ENCODE measurements around the gene DIP2B.

The DIP2B gene

DNA sequence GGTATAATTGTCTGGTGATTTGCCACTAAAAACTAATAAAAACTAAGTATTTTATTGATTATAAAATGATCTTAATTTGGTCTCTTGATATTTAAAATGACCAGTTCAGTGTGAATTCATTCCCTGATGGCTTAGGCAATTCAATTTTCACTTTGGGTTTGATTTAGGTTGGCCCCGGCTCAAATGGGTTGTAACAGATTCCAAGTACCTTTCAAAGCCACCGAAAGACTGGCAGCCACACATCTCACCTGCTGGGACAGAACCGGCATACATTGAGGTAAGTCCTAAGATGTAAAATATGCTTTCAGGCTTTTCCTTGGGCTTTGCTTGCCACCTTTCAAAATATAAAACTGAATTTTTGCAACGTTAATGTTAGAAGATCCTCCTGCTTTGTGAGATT is 181.6 kb downstream of the DIP2B start:
- DNase-seq, result no peak

DNA sequence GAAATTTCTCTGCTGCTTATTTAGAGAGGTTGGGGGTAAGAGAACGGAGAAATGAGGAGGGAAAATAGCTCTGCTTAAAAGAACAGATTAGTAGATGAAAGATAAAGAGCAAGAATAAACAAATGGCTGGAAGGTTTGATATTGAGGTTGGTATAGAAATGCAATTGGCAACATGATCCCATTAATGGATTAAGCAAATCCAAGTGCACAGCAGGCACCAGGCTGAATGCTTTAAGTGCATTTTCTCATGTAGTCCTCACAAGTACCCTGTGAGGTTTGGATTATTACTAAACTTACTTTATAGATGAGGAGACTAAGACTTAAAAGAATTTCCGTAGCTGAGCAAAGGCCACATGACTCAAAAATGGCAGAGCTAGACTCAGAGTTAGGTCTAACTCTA is 182.2 kb downstream of the DIP2B start:
- no peak for DNase-seq

DNA sequence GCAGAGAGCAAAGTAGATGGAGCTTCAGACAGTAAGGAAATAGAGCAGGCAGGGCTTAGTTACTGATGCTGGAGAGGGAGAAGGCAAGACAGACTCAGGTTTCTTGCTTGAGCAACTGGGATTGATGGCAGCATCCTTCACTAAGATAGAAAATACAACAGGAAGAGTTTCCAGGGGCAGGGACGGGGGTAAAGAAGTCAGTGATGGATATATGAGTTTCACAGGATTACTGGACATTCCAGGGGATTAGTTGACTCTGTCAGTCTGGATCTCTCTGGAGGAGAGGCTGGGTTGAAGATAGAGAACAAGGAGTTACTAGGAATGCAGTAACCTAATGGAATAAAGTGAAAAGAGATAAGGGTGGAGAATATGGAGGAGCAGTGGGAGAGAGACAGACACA is 184.7 kb downstream of the DIP2B start:
- DNase-seq, result no peak

DNA sequence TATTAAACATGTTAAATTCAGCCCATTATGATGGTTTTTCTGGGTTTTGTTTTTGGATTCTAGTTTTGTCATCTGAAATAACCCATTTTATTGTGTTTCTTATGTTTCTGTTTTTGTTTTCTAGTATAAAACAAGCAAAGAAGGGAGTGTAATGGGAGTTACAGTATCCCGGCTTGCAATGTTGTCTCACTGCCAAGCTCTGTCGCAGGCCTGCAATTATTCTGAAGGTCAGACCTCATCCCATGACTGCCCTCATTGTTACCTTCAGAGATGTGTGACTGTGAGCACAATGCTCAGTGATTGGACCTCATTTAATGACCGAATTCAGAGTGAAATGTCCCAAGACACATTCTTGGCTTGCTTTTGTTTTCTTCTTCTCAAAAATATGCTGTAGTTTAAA is 186.1 kb downstream of the DIP2B start:
- no peak for DNase-seq

DNA sequence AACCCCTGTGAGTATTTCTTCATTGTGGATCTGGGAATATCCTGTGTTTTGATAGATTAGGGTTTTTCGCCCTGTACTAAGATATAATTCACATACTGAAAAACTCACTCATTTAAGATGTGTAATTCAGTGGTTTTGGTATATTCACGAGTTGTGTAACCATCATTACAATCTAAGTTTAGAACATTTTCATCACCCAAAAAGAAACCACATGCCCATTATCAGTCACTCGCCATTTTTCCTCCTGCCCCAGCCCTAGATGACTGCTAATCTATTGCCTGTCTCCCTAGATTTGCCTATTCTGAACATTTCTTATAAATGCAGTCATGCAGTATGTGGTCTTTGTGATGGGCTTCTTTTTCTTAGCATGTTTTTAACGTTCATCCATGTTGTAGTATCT is 191.2 kb downstream of the DIP2B start:
- no peak for DNase-seq

DNA sequence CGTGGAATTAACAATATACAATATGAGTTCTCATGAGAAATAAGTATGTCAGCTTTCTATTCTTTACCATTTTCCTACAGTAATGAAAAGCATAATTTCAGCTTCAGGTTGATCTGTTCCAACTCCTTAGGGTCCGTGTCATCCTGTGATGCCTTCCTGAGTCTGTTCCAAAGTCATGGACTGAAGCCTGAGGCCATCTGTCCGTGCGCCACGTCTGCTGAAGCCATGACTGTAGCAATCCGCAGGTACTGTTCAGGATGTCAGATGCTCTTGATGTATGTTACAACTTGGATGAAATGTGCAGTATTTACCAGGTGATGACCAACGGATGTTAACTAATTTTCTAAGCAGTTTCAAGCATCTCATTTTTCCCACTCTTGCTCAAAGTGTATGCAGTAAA is 192.1 kb downstream of the DIP2B start:
- no peak for DNase-seq

DNA sequence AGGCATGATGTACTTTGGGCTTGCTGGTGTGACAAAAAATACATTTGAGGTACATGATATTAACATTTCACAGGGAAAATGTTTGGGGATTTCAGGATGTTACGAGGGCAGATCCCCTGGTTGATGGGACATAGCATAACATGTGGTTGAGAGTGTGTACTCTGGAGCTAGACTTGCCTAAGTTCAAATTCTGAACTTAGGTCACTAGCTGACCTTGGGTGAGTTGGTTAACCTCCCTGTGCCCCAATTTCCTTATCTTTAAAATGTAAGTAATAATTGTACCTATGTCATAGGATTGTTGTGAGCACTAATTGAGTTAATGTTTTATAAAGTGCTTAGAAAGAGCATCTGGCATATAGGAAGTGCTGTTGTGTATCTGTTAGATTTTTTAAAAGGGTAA is 194.4 kb downstream of the DIP2B start:
- no peak for DNase-seq

DNA sequence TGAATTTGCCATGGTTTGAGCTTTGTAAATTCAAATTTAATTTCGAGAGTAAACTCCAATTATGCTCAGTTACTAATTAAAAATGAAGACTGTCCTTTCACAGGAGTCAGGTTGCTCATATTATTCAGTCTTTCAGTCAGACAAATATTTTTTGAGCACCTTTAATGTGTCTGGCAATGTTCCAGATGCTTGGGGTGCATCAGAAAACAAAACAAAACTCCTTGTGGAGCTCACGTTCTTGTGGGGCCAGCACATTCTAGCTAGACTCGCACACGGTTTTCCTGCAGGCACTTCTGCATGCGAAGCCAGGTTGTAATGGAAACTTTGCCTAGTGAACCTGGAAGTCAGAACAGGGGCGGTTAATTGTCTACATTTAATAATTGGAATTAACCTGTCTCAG is 195.2 kb downstream of the DIP2B start:
- DNase-seq, result no peak

DNA sequence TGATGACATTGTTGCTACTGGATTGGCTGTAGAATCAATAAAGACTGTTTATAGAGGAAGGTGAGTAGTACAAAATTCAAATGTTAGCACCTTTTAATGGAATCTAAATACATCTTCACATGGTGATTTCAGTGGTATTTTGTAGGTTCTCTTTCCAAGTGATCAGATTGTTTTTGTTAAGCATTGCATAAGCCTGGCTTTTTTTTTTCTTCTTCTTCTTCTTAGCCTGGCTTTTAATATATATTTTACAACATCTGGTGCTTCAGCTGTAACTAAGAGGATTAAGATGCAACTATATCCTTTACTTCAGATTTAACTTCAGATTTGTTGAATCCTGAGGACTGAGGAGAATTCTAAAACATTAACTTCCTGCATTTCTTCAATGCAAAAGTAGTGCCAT is 201.8 kb downstream of the DIP2B start:
- DNase-seq, result no peak

DNA sequence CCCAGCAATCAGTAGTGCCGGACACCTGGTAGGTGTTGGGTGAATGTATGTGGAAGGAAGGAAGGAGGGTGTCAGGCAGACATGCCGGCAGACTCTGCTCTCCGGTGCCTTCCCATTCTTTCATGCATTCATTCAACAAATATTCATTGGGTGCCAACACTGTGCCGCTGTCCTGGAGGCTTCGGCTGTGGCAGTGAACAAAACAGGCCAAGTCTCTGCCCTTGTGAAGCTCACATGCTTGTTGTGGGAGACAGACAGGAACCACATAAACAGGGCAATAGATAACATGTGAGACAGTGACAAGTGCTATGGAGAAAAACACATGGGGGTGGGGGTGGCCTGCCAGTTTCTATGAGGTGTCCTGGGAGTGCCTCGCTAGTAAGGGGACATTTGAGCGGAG is 202.6 kb downstream of the DIP2B start:
- DNase-seq, result no peak

DNA sequence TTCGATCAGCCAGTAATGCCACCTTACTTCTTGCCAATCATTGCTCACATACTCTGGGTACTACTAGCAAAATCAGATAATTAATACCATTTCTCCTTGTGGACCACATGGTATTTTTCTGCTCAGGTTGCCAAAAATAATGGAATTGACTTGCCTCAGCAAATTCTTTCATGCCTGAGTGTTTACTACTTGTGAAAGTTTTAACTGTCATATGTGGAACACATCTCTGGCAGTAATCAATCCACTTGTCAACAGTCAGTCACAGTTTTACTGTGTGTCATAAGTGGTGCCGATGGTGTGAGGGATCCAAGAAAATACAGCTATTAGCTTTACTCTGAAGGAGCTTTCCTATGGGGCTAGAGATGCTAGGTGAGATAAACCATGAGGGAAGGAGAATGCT is 203.8 kb downstream of the DIP2B start:
- no peak for DNase-seq

DNA sequence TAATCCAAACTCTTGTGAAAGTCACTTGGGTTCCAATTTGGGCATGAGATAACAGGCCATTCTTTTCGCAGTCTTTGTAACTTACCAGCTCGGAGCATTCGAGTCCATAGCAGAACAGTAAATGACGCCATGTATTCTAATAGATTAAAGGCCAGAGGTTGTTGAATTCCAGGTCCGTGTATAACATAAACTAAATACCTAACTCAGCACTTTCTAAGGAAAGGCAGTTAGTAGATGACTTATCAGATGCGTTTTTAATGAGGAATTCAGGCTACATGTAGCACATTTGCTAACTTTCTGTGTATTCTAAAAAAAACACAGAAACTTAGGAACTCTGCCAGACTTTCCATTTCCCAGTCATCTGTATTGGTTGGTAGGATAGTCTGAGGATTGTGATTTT is 206.3 kb downstream of the DIP2B start:
- DNase-seq, result no peak

DNA sequence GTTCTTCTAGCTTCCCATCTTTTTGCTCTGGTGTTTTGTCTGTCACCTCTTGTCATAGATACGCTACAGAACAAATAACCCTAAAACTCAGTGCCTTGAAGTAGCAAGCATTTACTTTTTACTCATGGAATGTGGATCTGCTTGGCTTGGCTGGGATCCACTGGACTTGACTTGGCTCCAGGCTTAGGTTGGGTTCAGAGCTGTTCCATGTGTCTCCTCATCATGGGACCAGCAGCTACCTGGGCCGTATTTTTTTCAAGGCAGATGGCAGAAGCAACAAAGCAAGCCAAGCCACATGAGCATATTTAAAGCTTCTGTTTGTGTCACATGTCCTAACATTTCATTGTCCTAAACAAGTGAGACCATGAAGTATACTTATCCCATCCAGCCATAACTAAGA is 210.4 kb downstream of the DIP2B start:
- no peak for DNase-seq

DNA sequence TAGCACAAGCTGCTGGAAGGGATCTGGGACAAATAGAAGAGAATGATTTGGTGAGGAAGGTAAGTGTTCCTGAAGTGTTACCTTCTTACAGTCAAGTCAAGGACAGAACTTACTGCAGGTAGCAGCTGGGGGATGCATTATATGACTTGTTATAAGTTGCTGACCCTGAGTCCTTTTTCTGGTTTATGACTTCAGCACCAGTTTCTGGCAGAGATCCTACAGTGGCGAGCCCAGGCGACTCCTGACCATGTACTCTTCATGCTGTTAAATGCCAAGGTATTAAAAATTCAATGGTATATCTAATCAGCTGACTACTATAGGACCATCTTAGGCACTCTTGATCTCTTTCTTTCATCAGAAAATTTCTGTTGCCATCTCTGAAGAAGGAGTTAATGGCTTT is 214.0 kb downstream of the DIP2B start:
- no peak for DNase-seq

DNA sequence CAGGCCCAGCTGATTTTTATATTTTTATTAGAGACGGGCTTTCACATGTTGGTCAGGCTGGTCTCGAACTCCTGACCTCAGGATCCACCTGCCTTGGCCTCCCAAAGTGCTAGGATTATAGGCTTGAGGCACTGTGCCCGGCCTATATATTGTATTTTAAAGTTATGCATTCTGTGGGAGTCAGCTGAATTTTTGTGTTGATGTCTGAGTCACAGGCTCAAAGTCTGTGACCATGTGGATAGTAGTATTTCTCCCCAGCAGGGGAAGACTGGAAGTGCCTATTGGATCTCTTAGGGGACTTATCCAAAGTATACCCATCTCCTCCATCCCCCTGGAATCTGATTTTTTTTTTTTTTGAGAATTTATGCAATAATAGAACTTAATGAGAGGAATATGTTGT is 215.3 kb downstream of the DIP2B start:
- no peak for DNase-seq

DNA sequence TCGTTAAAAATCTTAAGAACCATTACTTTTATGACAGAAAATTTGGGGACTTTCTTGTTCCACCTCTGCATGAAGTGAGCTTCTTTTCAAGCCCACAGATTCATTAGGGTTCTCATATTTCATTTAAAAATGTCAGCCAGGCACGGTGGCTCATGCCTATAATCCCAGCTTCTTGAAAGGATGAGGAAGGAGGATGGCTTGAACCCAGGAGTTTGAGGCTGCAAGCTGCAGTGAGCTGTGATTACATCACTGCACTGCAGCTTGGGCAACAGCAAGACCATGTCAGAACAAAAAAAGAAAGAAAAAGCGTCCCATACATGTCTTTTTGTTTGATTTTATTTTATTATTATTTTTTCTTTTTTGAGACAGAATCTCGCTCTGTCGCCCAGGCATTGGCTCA is 215.7 kb downstream of the DIP2B start:
- no peak for DNase-seq

DNA sequence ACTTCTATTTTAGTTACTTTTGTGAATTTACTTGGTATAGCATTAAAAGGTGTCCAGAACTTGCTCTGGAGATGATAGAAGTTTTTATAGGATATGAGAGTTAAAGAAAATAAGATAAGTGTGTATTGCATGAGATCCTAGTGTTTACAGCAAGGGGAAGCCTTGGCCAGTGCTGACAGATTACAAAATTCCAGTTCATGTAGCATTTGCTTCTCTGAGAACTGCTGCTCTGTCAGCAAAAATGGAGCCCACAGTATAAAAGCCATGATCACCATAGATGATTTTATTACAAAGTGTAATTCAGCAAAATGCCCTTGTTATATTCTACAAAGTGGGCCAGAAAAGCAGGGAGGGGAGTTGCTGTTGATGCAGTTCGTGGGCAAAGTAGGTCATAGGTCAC is 219.1 kb downstream of the DIP2B start:
- no peak for DNase-seq

DNA sequence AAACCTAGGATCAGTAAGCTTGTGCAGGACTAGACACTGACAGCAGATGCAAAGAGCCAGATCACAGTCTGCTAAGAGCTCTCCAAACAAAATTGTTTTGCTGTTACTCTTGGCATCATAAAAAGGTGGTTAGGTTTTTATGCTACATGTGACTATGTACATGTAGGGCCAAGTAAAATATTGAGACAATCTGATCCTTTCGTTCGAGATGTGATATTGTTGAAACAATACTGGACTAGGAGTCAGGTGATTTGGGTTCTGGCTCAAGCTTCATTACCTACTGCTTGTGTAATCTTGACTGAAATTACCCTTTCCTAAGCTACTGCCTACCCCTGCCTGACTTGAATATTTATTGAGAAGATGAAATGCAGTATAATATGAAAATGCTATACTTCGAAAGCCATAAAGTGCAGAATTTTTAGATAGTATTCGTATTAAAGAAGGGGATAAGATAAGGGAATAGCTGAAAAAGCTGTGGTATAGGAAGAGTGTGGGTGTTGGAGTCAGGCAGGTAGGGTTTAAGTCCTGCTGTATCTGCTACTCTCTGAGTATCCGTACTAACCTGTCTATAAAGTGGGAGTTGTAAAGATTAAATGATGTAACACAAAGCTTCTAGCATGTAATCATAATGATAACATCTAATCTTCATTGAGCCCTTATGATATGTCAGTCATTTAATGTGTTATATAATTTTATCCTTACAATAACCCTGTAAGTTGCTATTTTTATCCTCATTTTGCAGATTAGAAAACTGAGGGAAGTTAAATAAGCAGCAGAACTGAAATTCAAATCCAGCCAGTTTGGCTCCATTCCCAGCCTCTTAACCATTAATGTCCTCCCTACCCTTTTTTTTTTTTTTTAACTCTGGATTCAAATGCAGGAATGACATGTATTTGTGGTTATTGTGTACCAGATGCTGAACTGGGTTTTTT is 220.5 kb downstream of the DIP2B start:
- DNase-seq, result no peak

DNA sequence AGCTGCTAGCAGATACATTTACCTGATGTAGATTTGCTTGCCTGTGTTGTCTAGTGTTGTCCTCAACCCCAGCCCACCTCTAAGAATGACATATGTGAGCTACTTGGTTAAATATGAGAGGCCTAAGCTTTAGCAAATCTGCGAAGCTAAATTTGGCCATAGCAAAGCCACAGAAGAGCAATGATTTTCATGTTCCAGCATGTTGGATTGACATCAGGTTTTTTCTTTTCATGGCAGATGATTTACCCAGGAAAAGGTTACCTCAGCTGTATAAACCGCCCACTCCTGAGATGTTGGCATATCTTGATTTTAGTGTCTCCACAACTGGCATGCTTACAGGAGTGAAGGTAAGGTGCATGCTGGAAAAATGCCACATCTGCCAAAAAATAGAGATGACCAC is 222.7 kb downstream of the DIP2B start:
- no peak for DNase-seq

DNA sequence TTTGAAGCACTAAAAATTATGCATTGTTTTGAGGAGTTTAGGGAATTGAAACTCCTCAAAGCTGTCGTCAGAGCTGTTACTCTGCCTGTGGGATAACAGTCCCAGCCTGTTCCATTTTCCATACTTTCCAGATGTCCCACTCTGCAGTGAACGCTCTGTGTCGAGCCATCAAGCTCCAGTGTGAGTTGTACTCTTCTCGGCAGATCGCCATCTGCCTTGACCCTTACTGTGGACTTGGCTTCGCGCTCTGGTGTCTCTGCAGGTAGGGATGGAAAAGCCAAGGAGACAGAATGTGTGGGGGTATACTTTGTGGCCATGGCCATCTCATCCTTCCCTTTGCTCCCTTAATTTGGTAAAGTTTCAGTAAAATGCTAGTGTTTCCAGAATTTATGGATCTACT is 223.6 kb downstream of the DIP2B start:
- no peak for DNase-seq

DNA sequence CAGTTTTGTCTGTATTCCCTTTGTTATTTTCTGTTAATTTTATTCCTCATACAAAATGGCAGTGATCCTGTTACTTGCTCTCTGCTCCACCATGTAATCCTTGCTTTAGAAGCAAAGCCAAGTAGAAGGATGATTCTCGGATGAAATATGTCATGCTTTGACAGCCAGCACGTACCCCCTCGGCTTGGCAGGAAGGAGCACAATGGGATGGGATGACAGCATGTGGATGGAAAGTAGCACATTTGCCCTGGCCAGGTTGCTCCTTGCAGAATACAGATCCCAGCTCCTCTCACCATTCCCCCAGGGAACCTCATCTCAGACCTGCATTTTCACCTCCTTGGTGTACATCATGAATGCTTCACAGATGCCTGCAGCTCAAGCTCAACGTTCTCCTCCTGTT is 224.1 kb downstream of the DIP2B start:
- DNase-seq, result no peak

DNA sequence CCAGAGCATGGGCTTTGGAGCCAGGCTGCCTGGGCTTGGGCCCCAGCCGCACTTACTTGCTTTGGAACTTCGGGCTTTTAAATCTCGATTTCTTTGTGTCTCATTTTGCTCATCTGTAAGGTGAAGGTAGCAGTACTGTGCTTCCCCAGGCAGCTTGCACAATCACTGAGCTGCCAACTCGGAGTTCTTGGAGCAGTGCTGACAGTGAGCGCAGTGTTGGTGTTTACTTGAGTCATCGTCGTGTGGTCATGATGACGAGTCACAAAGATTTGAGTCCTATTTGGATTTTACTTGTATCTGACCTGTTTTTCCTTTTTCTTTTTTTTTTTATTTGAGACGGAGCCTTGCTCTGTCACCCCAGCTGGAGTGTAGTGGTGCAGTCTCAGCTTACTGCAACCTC is 227.8 kb downstream of the DIP2B start:
- DNase-seq, result no peak

DNA sequence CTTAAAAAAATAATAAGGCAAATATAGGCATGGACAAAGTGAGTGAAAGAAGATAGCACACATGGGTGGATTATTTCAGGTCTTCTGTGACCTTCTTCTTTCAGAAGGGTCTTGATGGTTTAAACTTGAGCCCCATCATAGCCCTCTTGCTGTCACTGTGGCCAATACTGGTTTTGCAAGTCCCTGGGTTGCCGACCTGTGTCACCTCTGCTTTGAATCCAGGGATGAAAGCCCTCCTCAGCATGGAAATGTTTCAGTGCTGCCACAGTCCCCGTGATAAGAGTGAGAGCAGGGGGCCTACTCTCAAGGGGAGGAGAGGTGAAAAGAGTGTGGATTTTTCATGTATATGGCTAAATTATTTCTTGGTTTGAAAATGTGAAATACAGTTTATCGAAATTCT is 228.9 kb downstream of the DIP2B start:
- DNase-seq, result no peak

DNA sequence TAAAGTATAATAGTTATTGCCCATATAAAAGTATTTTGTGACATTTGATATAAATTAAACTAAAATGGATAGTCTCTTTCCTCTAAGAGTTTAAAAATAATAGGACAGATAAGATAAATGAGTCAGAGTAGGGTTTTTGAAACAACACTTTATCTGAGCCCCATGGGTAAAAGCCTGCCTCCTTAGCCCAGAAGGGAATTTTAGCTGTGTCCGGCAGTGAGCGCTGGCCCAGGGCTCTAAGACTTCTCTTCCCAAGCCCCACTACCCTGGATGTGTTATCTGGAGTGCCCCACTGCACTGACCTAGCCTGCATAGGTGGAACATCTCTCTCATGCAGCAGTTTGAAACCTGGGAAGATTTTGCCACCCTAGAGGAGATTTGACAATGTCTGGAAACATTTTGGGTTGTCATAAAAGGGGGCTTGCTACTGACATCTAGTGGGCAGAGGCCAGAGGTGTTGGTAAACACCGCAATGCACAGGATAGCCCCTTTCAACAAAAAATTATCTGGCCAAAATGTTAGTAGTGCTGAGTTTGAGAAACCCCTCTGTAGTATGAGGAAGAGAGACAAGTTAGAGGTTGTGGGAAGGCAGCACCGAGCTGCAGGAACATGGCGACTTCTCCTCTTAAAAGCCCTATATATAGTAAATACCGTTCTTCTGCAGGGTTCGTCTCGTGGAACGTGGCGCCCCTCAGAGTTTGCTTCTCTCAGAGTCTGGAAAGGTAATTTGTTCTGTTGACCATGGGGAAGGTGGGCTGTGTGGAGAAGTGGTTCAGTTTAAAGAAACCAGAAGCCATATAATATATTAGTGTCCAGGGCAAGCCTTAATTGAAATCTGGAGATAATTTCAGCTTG is 229.9 kb downstream of the DIP2B start:
- no peak for DNase-seq

Data from activated effector memory CD4-positive, alpha-beta T cell treated with anti-CD3 and anti-CD28 coated beads, Interleukin-2, amount 50 U/mL, for 16 hours (primary cell).